IMR-90 (cell line): ENCODE results near the gene TRIM71. TPM values are rescaled to one million over a fixed set of nuclear protein-coding genes. Genes with fewer than 3 reads are reported as not detected.

Experiments used
- ATAC-seq: fragments of 200-7000 bp; cut with Tn5 transposase; 2 replicates; pipeline ENCODE4 v1.9.1; 2020; ENCODE audit warnings: low read depth, mild to moderate bottlenecking, moderate library complexity
- BruUV-seq: library from RNA; stranded (reverse); fragments of 400-500 nt; replicated peaks from 2 replicates; lab custom pipeline; 2021; lab: Mats Ljungman, UMichigan
- CTCF ChIA-PET: fragments of 300-600 bp; formaldehyde crosslinking; extraction: SDS; loops from one replicate; lab custom pipeline; 2021; ENCODE audit warnings: antibody characterized with exemption; lab: Yijun Ruan, JAX
- POLR2A ChIA-PET: fragments of 300-600 bp; sonication (Branson Sonifier 250); formaldehyde crosslinking; loops from one replicate; lab custom pipeline; 2022; ENCODE audit warnings: antibody characterized with exemption; ENCODE audit not compliant: unreplicated experiment; lab: Charles Lee
- DNase-seq: peaks from one replicate; pipeline ENCODE4 v3.0.0; 2013
- H2AFZ ChIP-seq: replicated peaks from 2 replicates; pipeline ENCODE3; 2013; ENCODE audit warnings: low read length, mild to moderate bottlenecking; ENCODE audit not compliant: poor library complexity
- H2AK5ac ChIP-seq: 2 replicates; pipeline ENCODE4 v1.6.1; 2013; ENCODE audit warnings: low read depth, low read length, inconsistent platforms
- H2AK9ac ChIP-seq: replicated peaks from 2 replicates; pipeline ENCODE3; 2013; ENCODE audit warnings: mild to moderate bottlenecking, low read depth, low read length, moderate library complexity; ENCODE audit not compliant: poor library complexity
- H2BK120ac ChIP-seq: 2 replicates; pipeline ENCODE4 v1.6.1; 2013; ENCODE audit warnings: low read depth, low read length, inconsistent platforms
- H2BK15ac ChIP-seq: 3 replicates; pipeline ENCODE4 v1.6.1; 2013; ENCODE audit warnings: low read depth, low read length, inconsistent platforms
- H2BK20ac ChIP-seq: 2 replicates; pipeline ENCODE4 v1.6.1; 2013; ENCODE audit warnings: low read depth, mild to moderate bottlenecking, inconsistent platforms, low read length, moderate library complexity
- H2BK5ac ChIP-seq: 2 replicates; pipeline ENCODE4 v1.6.1; 2013; ENCODE audit warnings: mild to moderate bottlenecking, low read depth, low read length, inconsistent platforms; ENCODE audit not compliant: poor library complexity, severe bottlenecking
- H3K14ac ChIP-seq: replicated peaks from 2 replicates; pipeline ENCODE4 v1.6.1; 2013; ENCODE audit warnings: low read depth, low read length, inconsistent platforms
- H3K18ac ChIP-seq: 2 replicates; pipeline ENCODE4 v1.6.1; 2013; ENCODE audit warnings: low read depth, low read length, control low read depth
- H3K23ac ChIP-seq: 2 replicates; pipeline ENCODE4 v1.6.1; 2013; ENCODE audit warnings: low read depth, low read length, inconsistent platforms
- H3K27ac ChIP-seq: 2 replicates; pipeline ENCODE4 v1.5.1; 2013; ENCODE audit warnings: mild to moderate bottlenecking, control low read depth, low read length; ENCODE audit not compliant: insufficient read depth
- H3K27me3 ChIP-seq: 2 replicates; pipeline ENCODE4 v1.6.1; 2013; ENCODE audit warnings: low read length; ENCODE audit not compliant: control insufficient read depth, insufficient read depth
- H3K36me3 ChIP-seq: 2 replicates; pipeline ENCODE4 v1.6.1; 2013; ENCODE audit warnings: low read length, mixed read lengths; ENCODE audit not compliant: control insufficient read depth, insufficient read depth
- H3K4ac ChIP-seq: 2 replicates; pipeline ENCODE4 v1.6.1; 2013; ENCODE audit warnings: low read depth, low read length, inconsistent platforms
- H3K4me1 ChIP-seq: 2 replicates; pipeline ENCODE4 v1.6.1; 2013; ENCODE audit warnings: low read length, mixed read lengths; ENCODE audit not compliant: control insufficient read depth, insufficient read depth
- H3K4me2 ChIP-seq: 2 replicates; pipeline ENCODE4 v1.6.1; 2013; ENCODE audit warnings: low read depth, mild to moderate bottlenecking, control low read depth, low read length, moderate library complexity
- H3K4me3 ChIP-seq: 2 replicates; pipeline ENCODE4 v1.5.1; 2013; ENCODE audit warnings: low read depth, mild to moderate bottlenecking, control low read depth, low read length, moderate library complexity; ENCODE audit not compliant: insufficient read depth
- H3K56ac ChIP-seq: 2 replicates; pipeline ENCODE4 v1.6.1; 2013; ENCODE audit warnings: low read length, inconsistent platforms; ENCODE audit not compliant: insufficient read depth; ENCODE audit errors: extremely low read depth
- H3K79me1 ChIP-seq, 2 experiments: 2 replicates each; pipeline ENCODE4 v1.6.1; 2013; ENCODE audit warnings: low read length in 2 of 2, inconsistent platforms in 1 of 2, low read depth in 1 of 2
- H3K9ac ChIP-seq: 2 replicates; pipeline ENCODE4 v1.6.1; 2013; ENCODE audit warnings: low read depth, low read length, control low read depth
- H3K9me1 ChIP-seq: 2 replicates; pipeline ENCODE4 v1.6.1; 2013; ENCODE audit warnings: low read length, inconsistent platforms; ENCODE audit not compliant: insufficient read depth
- H3K9me3 ChIP-seq: 2 replicates; pipeline ENCODE4 v1.6.1; 2013; ENCODE audit warnings: low read length; ENCODE audit not compliant: control insufficient read depth, insufficient read depth
- H4K20me1 ChIP-seq: 2 replicates; pipeline ENCODE4 v1.6.1; 2013; ENCODE audit warnings: low read length, inconsistent platforms; ENCODE audit not compliant: insufficient read depth
- H4K5ac ChIP-seq: 2 replicates; pipeline ENCODE4 v1.6.1; 2013; ENCODE audit warnings: mild to moderate bottlenecking, low read depth, low read length, control low read depth
- H4K8ac ChIP-seq, 2 experiments: 2 replicates each; pipeline ENCODE4 v1.6.1; 2013; ENCODE audit warnings: low read depth in 2 of 2, low read length in 2 of 2, control low read depth in 1 of 2, inconsistent platforms in 1 of 2
- H4K91ac ChIP-seq: 2 replicates; pipeline ENCODE4 v1.6.1; 2013; ENCODE audit warnings: low read depth, low read length, inconsistent platforms; ENCODE audit not compliant: insufficient read depth
- BHLHE40 ChIP-seq: fragments of 150-350 bp; IDR thresholded peaks from 2 replicates; pipeline ENCODE4 v1.6.1; 2016; ENCODE audit warnings: mild to moderate bottlenecking, low read depth, low read length
- CEBPB ChIP-seq: IDR thresholded peaks from 2 replicates; pipeline ENCODE4 v1.6.1; 2012; ENCODE audit warnings: low read depth, low read length, improper control_type of control experiment
- CHD1 ChIP-seq: IDR thresholded peaks from 2 replicates; pipeline ENCODE4 v1.6.1; 2012; ENCODE audit warnings: low read depth, low read length, improper control_type of control experiment
- CTCF ChIP-seq: conservative IDR thresholded peaks from 2 replicates; pipeline ENCODE4 v1.5.1; 2012; ENCODE audit warnings: mild to moderate bottlenecking, low read depth, low read length, improper control_type of control experiment
- FOS ChIP-seq: fragments of 150-350 bp; IDR thresholded peaks from 2 replicates; pipeline ENCODE4 v1.6.1; 2016; ENCODE audit warnings: low read depth, low read length
- MAFK ChIP-seq: IDR thresholded peaks from 2 replicates; pipeline ENCODE4 v1.6.1; 2012; ENCODE audit warnings: low read depth, low read length, improper control_type of control experiment
- MAZ ChIP-seq: IDR thresholded peaks from 2 replicates; pipeline ENCODE4 v1.6.1; 2012; ENCODE audit warnings: low read depth, mild to moderate bottlenecking, low read length, improper control_type of control experiment, moderate library complexity, borderline replicate concordance
- MXI1 ChIP-seq: IDR thresholded peaks from 2 replicates; pipeline ENCODE4 v1.6.1; 2012; ENCODE audit warnings: low read depth, mild to moderate bottlenecking, low read length, moderate library complexity, borderline replicate concordance
- NFE2L2 ChIP-seq: fragments of 150-350 bp; IDR thresholded peaks from 2 replicates; pipeline ENCODE4 v1.6.1; 2016; ENCODE audit warnings: low read depth, mild to moderate bottlenecking, low read length
- POLR2A ChIP-seq: IDR thresholded peaks from 2 replicates; pipeline ENCODE4 v1.6.1; 2012; ENCODE audit warnings: mild to moderate bottlenecking, low read depth, low read length
- RAD21 ChIP-seq: IDR thresholded peaks from 2 replicates; pipeline ENCODE4 v1.6.1; 2012; ENCODE audit warnings: low read length, improper control_type of control experiment
- RCOR1 ChIP-seq: IDR thresholded peaks from 2 replicates; pipeline ENCODE4 v1.6.1; 2012; ENCODE audit warnings: mild to moderate bottlenecking, low read length, improper control_type of control experiment; ENCODE audit not compliant: insufficient replicate concordance
- RFX5 ChIP-seq: IDR thresholded peaks from 2 replicates; pipeline ENCODE4 v1.8.0; 2012; ENCODE audit warnings: low read depth, mild to moderate bottlenecking, low read length, moderate library complexity
- SMC3 ChIP-seq: fragments of 150-350 bp; IDR thresholded peaks from 2 replicates; pipeline ENCODE4 v1.6.1; 2016; ENCODE audit warnings: low read depth, mild to moderate bottlenecking, antibody characterized with exemption, low read length, moderate library complexity
- USF2 ChIP-seq: fragments of 150-350 bp; IDR thresholded peaks from 2 replicates; pipeline ENCODE4 v1.6.1; 2017; ENCODE audit warnings: mild to moderate bottlenecking, antibody characterized with exemption, low read length, low read depth
- WGBS, 2 experiments: methylation state at CpG; one replicate each; pipeline versions ENCODE4 v1.1.5 to v1.1.7; 2013; ENCODE audit warnings: missing lambda C conversion rate in 2 of 2; ENCODE audit not compliant: insufficient read length in 1 of 2; ENCODE audit errors: extremely low coverage in 2 of 2; 5-methylcytosine and 5-hydroxymethylcytosine counted together
- dilution Hi-C: fragments of 300-500 bp; cut with HindIII; formaldehyde crosslinking; loops from one replicate; pipeline ENCODE4 v1.14.3; 2018; ENCODE audit warnings: low sequenced_read_pairs; ENCODE audit not compliant: unreplicated experiment
- in situ Hi-C: fragments of 300-500 bp; cut with MboI; formaldehyde crosslinking; loops from 3 replicates; pipeline ENCODE4 v1.14.3; 2019; ENCODE audit warnings: low sequenced_read_pairs, inconsistent platforms, mixed read lengths
- intact Hi-C: fragments of 100-400 bp; cut with micrococcal nuclease; formaldehyde crosslinking; loops from 2 replicates; pipeline ENCODE4 v1.10.0; 2022
- polyA plus RNA-seq, 3 experiments: library from polyadenylated mRNA; depleted of rRNA; stranded (reverse); fragments of >200 nt; gene quantifications; 2 replicates each; pipeline ENCODE4 v1.2.3, GENCODE V29; 2012; ENCODE audit warnings: low replicate concordance in 1 of 3
- total RNA-seq: library from RNA; depleted of rRNA; stranded (reverse); fragments of >200 nt; gene quantifications from 2 replicates; pipeline ENCODE4 v1.2.3, GENCODE V29; 2012
- TF ChIP-seq, protein P1 (sequence below): fragments of 150-350 bp; IDR thresholded peaks from 2 replicates; pipeline ENCODE4 v1.6.1; 2016; ENCODE audit warnings: low read depth, mild to moderate bottlenecking, low read length, moderate library complexity, borderline replicate concordance

TRIM71 gene
- total and polyA plus RNA-seq, 2 of the 4 experiments (the other 2 are of a cell fraction), result not detected

DNA sequence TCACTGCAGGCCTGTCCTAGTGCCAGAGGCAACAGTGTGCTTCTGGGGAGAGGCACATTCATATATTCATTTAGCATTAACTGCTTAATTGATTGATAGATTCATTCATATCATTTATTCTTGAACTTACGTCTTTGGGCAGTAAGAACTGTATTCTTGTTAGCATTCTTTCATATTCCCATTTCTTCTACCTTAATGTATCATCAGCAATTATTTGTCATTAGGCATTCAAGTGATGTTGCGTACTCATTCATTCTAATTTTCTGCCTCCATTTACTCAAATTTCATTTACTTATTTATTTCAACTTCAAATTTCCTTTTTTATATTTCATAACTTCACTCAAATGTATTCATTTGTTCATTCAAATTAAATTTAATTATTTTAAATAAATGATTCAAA lies 102.1 kb downstream of the TRIM71 start:
- CTCF ChIA-PET, result no interaction called here
- WGBS, 2 experiments, result 100% methylated on average over 1 of the region's 2 CpGs; no CpG with 5 or more reads in 1 of the 2 experiments
- no peak overlapping the region for H3K56ac ChIP-seq

More for the DNA sequence above, 102.1 kb downstream of the TRIM71 start:
- no peak overlapping the region for H3K4ac ChIP-seq
- TF ChIP-seq MXI1 (no peak), BHLHE40 (no peak), CHD1 (no peak), FOS (no peak), CEBPB (no peak), POLR2A (no peak), RAD21 (no peak), CTCF (no peak), USF2 (no peak), SMC3 (no peak), MAFK (no peak), MAZ (no peak), RFX5 (no peak), RCOR1 (no peak), NFE2L2 (no peak)
- TF ChIP-seq, protein P1, sequence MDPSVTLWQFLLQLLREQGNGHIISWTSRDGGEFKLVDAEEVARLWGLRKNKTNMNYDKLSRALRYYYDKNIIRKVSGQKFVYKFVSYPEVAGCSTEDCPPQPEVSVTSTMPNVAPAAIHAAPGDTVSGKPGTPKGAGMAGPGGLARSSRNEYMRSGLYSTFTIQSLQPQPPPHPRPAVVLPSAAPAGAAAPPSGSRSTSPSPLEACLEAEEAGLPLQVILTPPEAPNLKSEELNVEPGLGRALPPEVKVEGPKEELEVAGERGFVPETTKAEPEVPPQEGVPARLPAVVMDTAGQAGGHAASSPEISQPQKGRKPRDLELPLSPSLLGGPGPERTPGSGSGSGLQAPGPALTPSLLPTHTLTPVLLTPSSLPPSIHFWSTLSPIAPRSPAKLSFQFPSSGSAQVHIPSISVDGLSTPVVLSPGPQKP, result no peak
- no peak overlapping the region for H3K18ac ChIP-seq
- peaks cover 4% of the 10 kb centered on the region for H3K27me3 ChIP-seq
- dilution Hi-C loops, result no loop called here
- in situ Hi-C loops, result no loop called here
- H4K91ac ChIP-seq, result no peak overlapping the region
- no peak overlapping the region for H2AK5ac ChIP-seq
- H3K27ac ChIP-seq, result no peak overlapping the region
- H3K4me3 ChIP-seq, result no peak overlapping the region
- H2BK5ac ChIP-seq, result no peak overlapping the region
- intact Hi-C loops, result no loop called here
- POLR2A ChIA-PET, result no interaction called here
- DNase-seq, result no peak
- no peak overlapping the region for H3K4me2 ChIP-seq
- H2AK9ac ChIP-seq, result no peak overlapping the region
- no peaks in the 10 kb centered on the region for H3K36me3 ChIP-seq
- H2BK20ac ChIP-seq, result no peak overlapping the region
- no peak overlapping the region for H3K9ac ChIP-seq
- H3K79me1 ChIP-seq, result no peaks in the 10 kb centered on the region
- H4K8ac ChIP-seq, result no peak overlapping the region
- no peak overlapping the region for H3K23ac ChIP-seq
- H4K20me1 ChIP-seq, result no peaks in the 10 kb centered on the region
- H3K14ac ChIP-seq, result no peak overlapping the region
- no TSS peak for BruUV-seq
- H3K9me3 ChIP-seq, result peaks cover 4% of the 10 kb centered on the region; the same call in 1 of the 2 replicates
- H3K4me1 ChIP-seq, result no peaks in the 10 kb centered on the region
- no peak overlapping the region for H2AFZ ChIP-seq
- no peak overlapping the region for H4K5ac ChIP-seq
- no peak overlapping the region for H2BK120ac ChIP-seq
- ATAC-seq, result no peak
- H3K9me1 ChIP-seq, result no peaks in the 10 kb centered on the region
- no peak overlapping the region for H2BK15ac ChIP-seq
